ENCODE data around the gene NCKAP5. TPM values are rescaled to one million over a fixed set of nuclear protein-coding genes. Genes with fewer than 3 reads are reported as not detected.

The NCKAP5 gene
- total and polyA plus RNA-seq, 4 donors, result 0.57 to 2.8 (median 2.4) TPM

DNA sequence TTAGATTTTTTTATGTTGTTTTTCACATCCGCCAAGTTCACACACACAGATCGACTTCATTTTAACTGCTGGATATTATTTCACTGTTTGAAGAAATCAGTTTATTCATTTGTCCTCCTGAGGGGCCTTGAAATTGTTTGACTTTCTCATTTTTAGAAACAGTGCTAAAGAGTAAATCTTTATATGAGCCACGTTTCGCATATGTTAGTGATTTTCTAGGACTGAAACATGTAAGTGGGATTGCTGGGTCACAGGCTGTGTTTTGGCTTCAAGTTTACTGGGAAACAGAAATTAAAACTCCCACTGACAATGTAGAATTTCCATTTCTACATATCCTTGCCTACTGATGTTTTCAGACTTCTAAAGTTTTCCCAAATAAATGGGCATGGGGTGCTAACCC lies 363.8 kb downstream of the NCKAP5 start (continued):
- TF ChIP-seq, protein P1, sequence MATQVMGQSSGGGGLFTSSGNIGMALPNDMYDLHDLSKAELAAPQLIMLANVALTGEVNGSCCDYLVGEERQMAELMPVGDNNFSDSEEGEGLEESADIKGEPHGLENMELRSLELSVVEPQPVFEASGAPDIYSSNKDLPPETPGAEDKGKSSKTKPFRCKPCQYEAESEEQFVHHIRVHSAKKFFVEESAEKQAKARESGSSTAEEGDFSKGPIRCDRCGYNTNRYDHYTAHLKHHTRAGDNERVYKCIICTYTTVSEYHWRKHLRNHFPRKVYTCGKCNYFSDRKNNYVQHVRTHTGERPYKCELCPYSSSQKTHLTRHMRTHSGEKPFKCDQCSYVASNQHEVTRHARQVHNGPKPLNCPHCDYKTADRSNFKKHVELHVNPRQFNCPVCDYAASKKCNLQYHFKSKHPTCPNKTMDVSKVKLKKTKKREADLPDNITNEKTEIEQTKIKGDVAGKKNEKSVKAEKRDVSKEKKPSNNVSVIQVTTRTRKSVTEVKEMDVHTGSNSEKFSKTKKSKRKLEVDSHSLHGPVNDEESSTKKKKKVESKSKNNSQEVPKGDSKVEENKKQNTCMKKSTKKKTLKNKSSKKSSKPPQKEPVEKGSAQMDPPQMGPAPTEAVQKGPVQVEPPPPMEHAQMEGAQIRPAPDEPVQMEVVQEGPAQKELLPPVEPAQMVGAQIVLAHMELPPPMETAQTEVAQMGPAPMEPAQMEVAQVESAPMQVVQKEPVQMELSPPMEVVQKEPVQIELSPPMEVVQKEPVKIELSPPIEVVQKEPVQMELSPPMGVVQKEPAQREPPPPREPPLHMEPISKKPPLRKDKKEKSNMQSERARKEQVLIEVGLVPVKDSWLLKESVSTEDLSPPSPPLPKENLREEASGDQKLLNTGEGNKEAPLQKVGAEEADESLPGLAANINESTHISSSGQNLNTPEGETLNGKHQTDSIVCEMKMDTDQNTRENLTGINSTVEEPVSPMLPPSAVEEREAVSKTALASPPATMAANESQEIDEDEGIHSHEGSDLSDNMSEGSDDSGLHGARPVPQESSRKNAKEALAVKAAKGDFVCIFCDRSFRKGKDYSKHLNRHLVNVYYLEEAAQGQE (IDR thresholded peaks at IDR 0.05), result no peak
- no peak for TF ChIP-seq JUND (IDR thresholded peaks at IDR 0.05)

GRCh38 chr2:133200684-133201421 lies 367.4 kb downstream of the NCKAP5 start:
- DNase-seq (ENCODE audit: low spot score), result no peak
- Histone ChIP-seq H3K27me3 (ENCODE audit: control insufficient read depth in 4 of 4, insufficient read depth in 4 of 4, low read length in 3 of 4) (no peaks in the 10 kb centered on the region), H3K27ac (ENCODE audit: low read depth in 1 of 2, low read length in 2 of 2) (peak overlapping the region in 1 of 2 donors; percentile 13), H3K4me1 (ENCODE audit: control insufficient read depth in 4 of 4, insufficient read depth in 4 of 4, low read length in 3 of 4) (peaks cover 0 to 42% (median 26%) of the 10 kb centered on the region in 4 donors), H3K9ac (ENCODE audit: low read depth in 1 of 2, low read length in 2 of 2) (no peak overlapping the region), H3K9me3 (ENCODE audit: control insufficient read depth in 4 of 4, low read length in 3 of 4) (no peaks in the 10 kb centered on the region), H3K4me3 (ENCODE audit: low read depth in 1 of 3, low read length in 3 of 3) (no peak overlapping the region), H3K36me3 (ENCODE audit: control insufficient read depth in 4 of 4, insufficient read depth in 3 of 4, low read depth in 1 of 4, low read length in 3 of 4) (no peaks in the 10 kb centered on the region)
- 47% methylated on average over 8 of the region's 8 CpGs for WGBS
- no peak for TF ChIP-seq FOXA2 (IDR thresholded peaks at IDR 0.05)
- TF ChIP-seq FOXA1 (IDR thresholded peaks at IDR 0.05), result no peak
- TF ChIP-seq, protein P2, sequence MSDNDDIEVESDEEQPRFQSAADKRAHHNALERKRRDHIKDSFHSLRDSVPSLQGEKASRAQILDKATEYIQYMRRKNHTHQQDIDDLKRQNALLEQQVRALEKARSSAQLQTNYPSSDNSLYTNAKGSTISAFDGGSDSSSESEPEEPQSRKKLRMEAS (IDR thresholded peaks at IDR 0.05), result no peak
- TF ChIP-seq ZBTB33 (IDR thresholded peaks at IDR 0.05), result no peak
- peak in 1 of 2 donors; percentile 14 for TF ChIP-seq HNF4A (conservative IDR thresholded peaks at IDR 0.05)
- TF ChIP-seq, protein P1 (IDR thresholded peaks at IDR 0.05), result no peak
- TF ChIP-seq RAD21 (IDR thresholded peaks at IDR 0.05), result no peak
- TF ChIP-seq YY1 (IDR thresholded peaks at IDR 0.05), result no peak
- TF ChIP-seq HNF4G (IDR thresholded peaks at IDR 0.05), result no peak
- TF ChIP-seq EGR1 (IDR thresholded peaks at IDR 0.05; ENCODE audit: low read depth in 2 of 2), result no peak
- peak in 1 of 2 donors; percentile 56 for TF ChIP-seq JUND (IDR thresholded peaks at IDR 0.05)
